Effector memory CD8-positive, alpha-beta T cell (primary cell): Measurements from ENCODE around the gene TMEM81.
A peak's percentile ranks its signal among the peaks of the same experiment; 100 is the strongest.

Experiments used
- ATAC-seq: fragments of 150-1000 bp; cut with Tn5 transposase; replicated peaks from 2 replicates; pipeline ENCODE4 v1.10.0; 2021; ENCODE audit warnings: mild to moderate bottlenecking, moderate library complexity
- DNase-seq, 3 experiments: peaks; one replicate each; pipeline ENCODE4 v3.0.0; 2021
- H3K27ac Mint-ChIP-seq, 2 donors: one replicate each; pipeline ENCODE4 v1.8.0; 2022; ENCODE audit warnings: mild to moderate bottlenecking in 2 of 2, mixed read lengths in 2 of 2, moderate library complexity in 2 of 2
- H3K27me3 Mint-ChIP-seq, 2 donors: one replicate each; pipeline ENCODE4 v1.8.0; 2022; ENCODE audit warnings: mixed read lengths in 2 of 2
- H3K36me3 Mint-ChIP-seq: one replicate; pipeline ENCODE4 v1.8.0; 2022; ENCODE audit warnings: mild to moderate bottlenecking, moderate library complexity, mixed read lengths; ENCODE audit not compliant: insufficient read depth
- H3K4me1 Mint-ChIP-seq, 2 donors: one replicate each; pipeline ENCODE4 v1.8.0; 2022; ENCODE audit warnings: low read depth in 2 of 2, mixed read lengths in 2 of 2
- H3K4me3 Mint-ChIP-seq, 2 donors: one replicate each; pipeline ENCODE4 v1.8.0; 2022; ENCODE audit warnings: mild to moderate bottlenecking in 2 of 2, mixed read lengths in 2 of 2, moderate library complexity in 2 of 2
- H3K9me3 Mint-ChIP-seq, 2 donors: one replicate each; pipeline ENCODE4 v1.8.0; 2022; ENCODE audit warnings: mixed read lengths in 2 of 2

TMEM81 gene

GRCh38 chr1:205102404-205102803 is 18.1 kb upstream of the TMEM81 start:
- peaks cover 92% of the 10 kb centered on the region for H3K36me3 Mint-ChIP-seq
- H3K9me3 Mint-ChIP-seq: no peaks in the 10 kb centered on the region
- H3K4me1 Mint-ChIP-seq: peaks cover 3 to 9% of the 10 kb centered on the region in 2 donors
- DNase-seq: no peak
- ATAC-seq: no peak
- no peaks in the 10 kb centered on the region for H3K27me3 Mint-ChIP-seq
- no peak overlapping the region for H3K27ac Mint-ChIP-seq
- H3K4me3 Mint-ChIP-seq: no peak overlapping the region

- no peaks in the 10 kb centered on the region for H3K4me1 Mint-ChIP-seq
- peak overlapping the region in 1 of 2 donors; percentile 78 for H3K27ac Mint-ChIP-seq
Measured at GRCh38 chr1:205098242-205098641, 14.0 kb upstream of the TMEM81 start.

GRCh38 chr1:205095422-205095821 is 11.2 kb upstream of the TMEM81 start:
- peak overlapping the region in 1 of 2 donors; percentile 20 for H3K27ac Mint-ChIP-seq
- DNase-seq (no peak), ATAC-seq (no peak)
- peaks cover 90% of the 10 kb centered on the region for H3K36me3 Mint-ChIP-seq
- no peak overlapping the region for H3K4me3 Mint-ChIP-seq
- no peaks in the 10 kb centered on the region for H3K27me3 Mint-ChIP-seq
- peaks cover 0 to 2% of the 10 kb centered on the region in 2 donors for H3K4me1 Mint-ChIP-seq
- H3K9me3 Mint-ChIP-seq: no peaks in the 10 kb centered on the region

More at GRCh38 chr1:205098242-205098641, 14.0 kb upstream of the TMEM81 start:
- no peak overlapping the region for H3K4me3 Mint-ChIP-seq
- H3K36me3 Mint-ChIP-seq: peaks cover 97% of the 10 kb centered on the region
- H3K27me3 Mint-ChIP-seq: no peaks in the 10 kb centered on the region
- ATAC-seq: no peak
- DNase-seq: no peak
- H3K9me3 Mint-ChIP-seq: no peaks in the 10 kb centered on the region

- H3K9me3 Mint-ChIP-seq: no peaks in the 10 kb centered on the region
Measured at GRCh38 chr1:205091043-205091740, 6.9 kb upstream of the TMEM81 start.

GRCh38 chr1:205088341-205088740 is 4.1 kb upstream of the TMEM81 start:
- no peaks in the 10 kb centered on the region for H3K9me3 Mint-ChIP-seq
- no peak for ATAC-seq
- H3K4me3 Mint-ChIP-seq: no peak overlapping the region
- no peaks in the 10 kb centered on the region for H3K27me3 Mint-ChIP-seq
- no peak for DNase-seq
- peak overlapping the region in 1 of 2 donors; percentile 23 for H3K27ac Mint-ChIP-seq
- H3K4me1 Mint-ChIP-seq: peaks cover 0 to 11% of the 10 kb centered on the region in 2 donors
- peaks cover 76% of the 10 kb centered on the region for H3K36me3 Mint-ChIP-seq

More at GRCh38 chr1:205091043-205091740, 6.9 kb upstream of the TMEM81 start:
- peak overlapping the region in 1 of 2 donors; percentile 6 for H3K27ac Mint-ChIP-seq
- peaks cover 0 to 3% of the 10 kb centered on the region in 2 donors for H3K4me1 Mint-ChIP-seq
- no peaks in the 10 kb centered on the region for H3K27me3 Mint-ChIP-seq
- no peak for ATAC-seq
- no peak for DNase-seq
- H3K4me3 Mint-ChIP-seq: no peak overlapping the region
- peaks cover 79% of the 10 kb centered on the region for H3K36me3 Mint-ChIP-seq

- no peak for ATAC-seq
- Mint-ChIP-seq H3K9me3 (no peaks in the 10 kb centered on the region), H3K4me3 (no peak overlapping the region), H3K36me3 (peaks cover 33% of the 10 kb centered on the region), H3K27me3 (no peaks in the 10 kb centered on the region), H3K4me1 (peaks cover 0 to 8% of the 10 kb centered on the region in 2 donors), H3K27ac (no peak overlapping the region)
- no peak for DNase-seq
Measured at GRCh38 chr1:205082431-205082830, 1.8 kb downstream of the TMEM81 start.

- Mint-ChIP-seq H3K27me3 (no peaks in the 10 kb centered on the region), H3K4me3 (no peak overlapping the region), H3K4me1 (no peaks in the 10 kb centered on the region), H3K36me3 (no peaks in the 10 kb centered on the region), H3K9me3 (no peaks in the 10 kb centered on the region), H3K27ac (no peak overlapping the region)
- ATAC-seq (no peak), DNase-seq (no peak)
Measured at GRCh38 chr1:205077934-205078311, 6.3 kb downstream of the TMEM81 start.

- Mint-ChIP-seq H3K27ac (no peak overlapping the region), H3K4me3 (no peak overlapping the region), H3K36me3 (no peaks in the 10 kb centered on the region), H3K9me3 (no peaks in the 10 kb centered on the region), H3K27me3 (no peaks in the 10 kb centered on the region), H3K4me1 (no peaks in the 10 kb centered on the region)
- no peak for ATAC-seq
- DNase-seq: no peak
Measured at GRCh38 chr1:205077158-205077933, 6.9 kb downstream of the TMEM81 start.

- H3K27me3 Mint-ChIP-seq: no peaks in the 10 kb centered on the region
- H3K9me3 Mint-ChIP-seq: no peaks in the 10 kb centered on the region
- ATAC-seq (no peak), DNase-seq (no peak)
- H3K36me3 Mint-ChIP-seq: no peaks in the 10 kb centered on the region
- H3K4me1 Mint-ChIP-seq: no peaks in the 10 kb centered on the region
- no peak overlapping the region for H3K4me3 Mint-ChIP-seq
- no peak overlapping the region for H3K27ac Mint-ChIP-seq
Measured at GRCh38 chr1:205076245-205076761, 8.0 kb downstream of the TMEM81 start.

GRCh38 chr1:205075642-205076155 is 8.6 kb downstream of the TMEM81 start:
- H3K4me3 Mint-ChIP-seq: no peak overlapping the region
- no peaks in the 10 kb centered on the region for H3K36me3 Mint-ChIP-seq
- no peaks in the 10 kb centered on the region for H3K4me1 Mint-ChIP-seq
- ATAC-seq (no peak), DNase-seq (no peak)
- no peak overlapping the region for H3K27ac Mint-ChIP-seq
- H3K9me3 Mint-ChIP-seq: no peaks in the 10 kb centered on the region
- no peaks in the 10 kb centered on the region for H3K27me3 Mint-ChIP-seq

- Mint-ChIP-seq H3K4me1 (no peaks in the 10 kb centered on the region), H3K4me3 (no peak overlapping the region), H3K27ac (no peak overlapping the region), H3K9me3 (no peaks in the 10 kb centered on the region), H3K27me3 (no peaks in the 10 kb centered on the region), H3K36me3 (no peaks in the 10 kb centered on the region)
- ATAC-seq (no peak), DNase-seq (no peak)
Measured at GRCh38 chr1:205074513-205074912, 9.7 kb downstream of the TMEM81 start.

GRCh38 chr1:205074084-205074483 is 10.2 kb downstream of the TMEM81 start:
- Mint-ChIP-seq H3K36me3 (no peaks in the 10 kb centered on the region), H3K27me3 (no peaks in the 10 kb centered on the region), H3K4me1 (no peaks in the 10 kb centered on the region), H3K4me3 (no peak overlapping the region), H3K27ac (no peak overlapping the region), H3K9me3 (no peaks in the 10 kb centered on the region)
- ATAC-seq: no peak
- no peak for DNase-seq

- DNase-seq (no peak), ATAC-seq (no peak)
- H3K9me3 Mint-ChIP-seq: no peaks in the 10 kb centered on the region
- no peaks in the 10 kb centered on the region for H3K27me3 Mint-ChIP-seq
- no peak overlapping the region for H3K4me3 Mint-ChIP-seq
- H3K27ac Mint-ChIP-seq: no peak overlapping the region
- H3K4me1 Mint-ChIP-seq: no peaks in the 10 kb centered on the region
- no peaks in the 10 kb centered on the region for H3K36me3 Mint-ChIP-seq
Measured at GRCh38 chr1:205073511-205073910, 10.7 kb downstream of the TMEM81 start.

- no peaks in the 10 kb centered on the region for H3K4me1 Mint-ChIP-seq
- no peak overlapping the region for H3K4me3 Mint-ChIP-seq
- no peak for DNase-seq
- no peak for ATAC-seq
- H3K27me3 Mint-ChIP-seq: no peaks in the 10 kb centered on the region
- H3K27ac Mint-ChIP-seq: no peak overlapping the region
- no peaks in the 10 kb centered on the region for H3K36me3 Mint-ChIP-seq
- H3K9me3 Mint-ChIP-seq: no peaks in the 10 kb centered on the region
Measured at GRCh38 chr1:205072881-205073280, 11.4 kb downstream of the TMEM81 start.
